Endothelial cell of umbilical vein (primary cell): Measurements from ENCODE around the gene PROM1. TPM values are rescaled to one million over a fixed set of nuclear protein-coding genes. Genes with fewer than 3 reads are reported as not detected.

Source experiments
- BruUV-seq: library from RNA; stranded (reverse); fragments of 400-500 nt; replicated peaks from 2 replicates; lab custom pipeline; 2021; lab: Mats Ljungman, UMichigan
- CTCF ChIA-PET: fragments of 300-600, 350-600 bp; sonication (Branson Sonifier 250); formaldehyde crosslinking; loops from one replicate; lab custom pipeline; 2021; ENCODE audit warnings: antibody characterized with exemption, inconsistent platforms; lab: Charles Lee
- POLR2A ChIA-PET: fragments of 300-600, 350-600 bp; sonication (Branson Sonifier 250); formaldehyde crosslinking; loops from one replicate; lab custom pipeline; 2021; ENCODE audit warnings: antibody characterized with exemption, inconsistent platforms; lab: Charles Lee
- DNase-seq: peaks from one replicate; pipeline ENCODE4 v3.0.0-alpha.2; 2011; ENCODE audit warnings: low read depth, low spot score
- FAIRE-seq: peaks from 2 replicates; lab custom pipeline; 2011; peaks lifted over from hg19 to GRCh38; lab: Jason Lieb, UNC
- H2AFZ ChIP-seq: 2 replicates; pipeline ENCODE4 v1.6.0; 2012; ENCODE audit warnings: low read depth, low read length, control low read depth, inconsistent platforms
- H3K27ac ChIP-seq: 2 replicates; pipeline ENCODE4 v1.5.1; 2011; ENCODE audit warnings: low read depth, mild to moderate bottlenecking, control low read depth, low read length, moderate library complexity; ENCODE audit not compliant: insufficient read depth
- H3K27me3 ChIP-seq, 2 experiments: 2 replicates each; pipeline versions ENCODE4 v1.6.0 to v1.6.1; 2011; ENCODE audit warnings: low read length in 2 of 2, mixed read lengths in 1 of 2; ENCODE audit not compliant: control insufficient read depth in 2 of 2, insufficient read depth in 2 of 2
- H3K36me3 ChIP-seq, 2 experiments: 2 replicates in 1 of 2; 3 replicates in 1 of 2; pipeline ENCODE4 v1.5.1; 2011; ENCODE audit warnings: low read length in 2 of 2, mild to moderate bottlenecking in 1 of 2, moderate library complexity in 1 of 2; ENCODE audit not compliant: control insufficient read depth in 2 of 2, insufficient read depth in 2 of 2; ENCODE audit errors: extremely low read depth in 1 of 2
- H3K4me1 ChIP-seq: 3 replicates; pipeline ENCODE4 v1.5.1; 2011; ENCODE audit warnings: mild to moderate bottlenecking, low read length; ENCODE audit not compliant: control insufficient read depth, insufficient read depth; ENCODE audit errors: extremely low read depth
- H3K4me2 ChIP-seq: 2 replicates; pipeline ENCODE4 v1.6.1; 2011; ENCODE audit warnings: low read length, control low read depth, mixed read lengths; ENCODE audit not compliant: insufficient read depth
- H3K4me3 ChIP-seq, 3 experiments: fragments of 200-600 bp in 1 of 3; sonication (generic), shearing (Covaris generic) in 1 of 3; replicated peaks in 1 of 3; 2 replicates each; pipeline ENCODE4 v1.5.1; 2011 to 2016; ENCODE audit warnings: control low read depth in 3 of 3, low read length in 3 of 3, mild to moderate bottlenecking in 2 of 3, inconsistent platforms in 1 of 3, low read depth in 1 of 3, moderate library complexity in 1 of 3; ENCODE audit not compliant: insufficient read depth in 1 of 3
- H3K79me2 ChIP-seq: 2 replicates; pipeline ENCODE4 v1.6.0; 2012; ENCODE audit warnings: low read length, inconsistent platforms; ENCODE audit not compliant: control insufficient read depth, insufficient read depth
- H3K9ac ChIP-seq: replicated peaks from 2 replicates; pipeline ENCODE3; 2011; ENCODE audit warnings: low read length, control low read depth; ENCODE audit not compliant: insufficient read depth; ENCODE audit errors: extremely low read depth
- H3K9me1 ChIP-seq: replicated peaks from 3 replicates; pipeline ENCODE4 v1.6.0; 2011; ENCODE audit warnings: mild to moderate bottlenecking, low read length; ENCODE audit not compliant: control insufficient read depth, insufficient read depth; ENCODE audit errors: extremely low read depth
- H3K9me3 ChIP-seq: replicated peaks from 2 replicates; pipeline ENCODE4 v1.5.1; 2012; ENCODE audit warnings: low read length, inconsistent platforms; ENCODE audit not compliant: control insufficient read depth, insufficient read depth
- H4K20me1 ChIP-seq: replicated peaks from 2 replicates; pipeline ENCODE3; 2011; ENCODE audit warnings: mild to moderate bottlenecking, low read length; ENCODE audit not compliant: control insufficient read depth, insufficient read depth; ENCODE audit errors: extremely low read depth
- CTCF ChIP-seq, 2 donors: IDR thresholded peaks; 1 replicate in 1 of 2; 2 replicates in 1 of 2; pipeline ENCODE4 v1.5.1; 2011; ENCODE audit warnings: low read length in 2 of 2, mild to moderate bottlenecking in 2 of 2, moderate library complexity in 2 of 2, control low read depth in 1 of 2, inconsistent platforms in 1 of 2, low read depth in 1 of 2; ENCODE audit not compliant: insufficient read depth in 1 of 2; ENCODE audit errors: extremely low read depth in 1 of 2
- EZH2 ChIP-seq: IDR thresholded peaks from 2 replicates; pipeline ENCODE4 v1.6.1; 2012; ENCODE audit warnings: borderline replicate concordance, low read depth, mild to moderate bottlenecking, moderate library complexity, low read length, inconsistent platforms; ENCODE audit not compliant: severe bottlenecking
- FOS ChIP-seq: IDR thresholded peaks from 2 replicates; pipeline ENCODE4 v1.6.1; 2011; ENCODE audit warnings: mild to moderate bottlenecking, low read length, moderate library complexity, borderline replicate concordance; ENCODE audit not compliant: insufficient read depth
- GATA2 ChIP-seq: IDR thresholded peaks from 2 replicates; pipeline ENCODE4 v1.7.0; 2011; ENCODE audit warnings: low read depth, mild to moderate bottlenecking, moderate library complexity, mixed read lengths, low read length; ENCODE audit not compliant: insufficient read length, insufficient read depth
- JUN ChIP-seq: IDR thresholded peaks from 2 replicates; pipeline ENCODE4 v1.6.1; 2011; ENCODE audit warnings: borderline replicate concordance, low read depth; ENCODE audit not compliant: insufficient read length, insufficient read depth
- MYC ChIP-seq: IDR thresholded peaks from one replicate; pipeline ENCODE4 v1.6.1; 2011; ENCODE audit warnings: mild to moderate bottlenecking, low read depth, low read length
- POLR2A ChIP-seq: IDR thresholded peaks from 2 replicates; pipeline ENCODE4 v1.6.1; 2012; ENCODE audit warnings: low read depth, mild to moderate bottlenecking, control low read depth, low read length
- POLR2AphosphoS5 ChIP-seq: IDR thresholded peaks from 2 replicates; pipeline ENCODE4 v1.6.1; 2012; ENCODE audit warnings: low read depth, mild to moderate bottlenecking, control low read depth, low read length, moderate library complexity; ENCODE audit not compliant: insufficient read depth
- dilution Hi-C: fragments of 300-500 bp; cut with MboI; formaldehyde crosslinking; loops from one replicate; pipeline ENCODE4 v1.15.0; 2019; ENCODE audit warnings: low sequenced_read_pairs; ENCODE audit not compliant: extremely low pct_ligation_motif_present
- intact Hi-C: fragments of 100-400 bp; cut with micrococcal nuclease; formaldehyde crosslinking; loops from one replicate; pipeline ENCODE4 v1.10.0; 2022
- polyA plus RNA-seq, 4 experiments: library from polyadenylated mRNA; depleted of rRNA in 3 of 4; stranded (reverse) in 3 of 4; unstranded in 1 of 4; fragments of >200 nt; gene quantifications; 2 replicates each; pipeline versions ENCODE4 v1.2.1 to v1.2.3, GENCODE V29; 2011 to 2012; ENCODE audit warnings: missing spikeins in 1 of 4
- total RNA-seq: library from RNA; stranded (reverse); gene quantifications from 2 replicates; pipeline ENCODE4 v1.2.3, GENCODE V29; 2021
- TF ChIP-seq, protein P1 (sequence below): IDR thresholded peaks from 2 replicates; pipeline ENCODE4 v1.6.1; 2011; ENCODE audit not compliant: insufficient read depth, insufficient read length

Gene PROM1
- total and polyA plus RNA-seq, 2 donors (not counting 3 experiments of a cell fraction or from before 2014, with no cell fraction given): 0.36 to 1.7 TPM

GRCh38 chr4:15926486-15926885, 157.3 kb downstream of the PROM1 start:
- intact Hi-C loops (no loop called here), dilution Hi-C loops (no loop called here)
- TF ChIP-seq, protein P1, sequence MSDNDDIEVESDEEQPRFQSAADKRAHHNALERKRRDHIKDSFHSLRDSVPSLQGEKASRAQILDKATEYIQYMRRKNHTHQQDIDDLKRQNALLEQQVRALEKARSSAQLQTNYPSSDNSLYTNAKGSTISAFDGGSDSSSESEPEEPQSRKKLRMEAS: no peak
- no peak for TF ChIP-seq FOS
- no peak for TF ChIP-seq JUN
- no peak for TF ChIP-seq EZH2
- TF ChIP-seq MYC: no peak
- no peak for TF ChIP-seq GATA2
- no peak for TF ChIP-seq CTCF (IDR thresholded peaks at IDR 0.05; ENCODE audit: extremely low read depth in 1 of 2, insufficient read depth in 1 of 2, low read depth in 1 of 2, low read length in 2 of 2)
- no peak for TF ChIP-seq POLR2AphosphoS5
- TF ChIP-seq POLR2A: no peak
- ChIA-PET POLR2A (no interaction called here), CTCF (interaction anchor here (1.2 to 2.9 kb wide), 3 partner anchors 30 to 121 kb away, joined by 4 to 10 read pairs (median 5); no protein-coding TSS in a partner anchor)
- Histone ChIP-seq H3K9me1 (no peaks in the 10 kb centered on the region), H3K9me3 (no peaks in the 10 kb centered on the region), H4K20me1 (no peaks in the 10 kb centered on the region), H3K4me1 (peaks cover 3% of the 10 kb centered on the region), H3K36me3 (no peaks in the 10 kb centered on the region), H2AFZ (no peak overlapping the region), H3K9ac (no peak overlapping the region), H3K4me2 (no peak overlapping the region), H3K4me3 (no peak overlapping the region), H3K27ac (no peak overlapping the region), H3K79me2 (no peaks in the 10 kb centered on the region), H3K27me3 (peaks cover 2 to 5% of the 10 kb centered on the region in 2 experiments)
- no peak for DNase-seq
- no TSS peak for BruUV-seq
- no peak for FAIRE-seq
